ENCODE measurements around the gene LOC128125822.
A peak's percentile ranks its signal among the peaks of the same experiment; 100 is the strongest.
"Not testable (repeated sequence)": the region's sequence is repeated elsewhere in the genome, so short reads cannot be mapped to it uniquely, and the experiment has no call there.

Gene LOC128125822

GRCh38 chr6:63572044-63572746 is at the start of gene LOC128125822, which contains the start of gene PTP4A1:
Gene LOC128125822, plus strand, starts transcription at chr6:63572480.
Gene PTP4A1, plus strand, starts transcription at chr6:63572480. Its CDS starts 4,401 bp downstream, at chr6:63576881.
- H3K27me3 ChIP-seq (ENCODE audit: control insufficient read depth in 2 of 2, insufficient read depth in 2 of 2, low read length in 2 of 2), result peaks cover 8 to 10% of the 10 kb centered on the region in 2 experiments
- DNase-seq (ENCODE audit: low read depth, low spot score) (peak; percentile 97), FAIRE-seq (peak; percentile 74)
- H3K36me3 ChIP-seq (ENCODE audit: control insufficient read depth in 2 of 2, extremely low read depth in 1 of 2, insufficient read depth in 2 of 2, low read length in 2 of 2), result peaks cover 0 to 4% of the 10 kb centered on the region in 2 experiments
- H3K9me3 ChIP-seq (replicated peaks; ENCODE audit: control insufficient read depth, insufficient read depth, low read length), result no peaks in the 10 kb centered on the region
- peak within 1 kb of the TSS; percentile 89 for H2AFZ ChIP-seq (ENCODE audit: low read depth, low read length)
- peak within 1 kb of the TSS; percentile 61 for H3K27ac ChIP-seq (ENCODE audit: insufficient read depth, low read depth, low read length)
- peaks cover 4% of the 10 kb centered on the region for H4K20me1 ChIP-seq (replicated peaks; ENCODE audit: control insufficient read depth, extremely low read depth, insufficient read depth, low read length)
- peaks cover 18% of the 10 kb centered on the region for H3K4me1 ChIP-seq (ENCODE audit: control insufficient read depth, extremely low read depth, insufficient read depth, low read length)
- no TSS peak for BruUV-seq (replicated peaks)
- CTCF ChIA-PET, result no interaction called here
- H3K4me3 ChIP-seq (replicated peaks in 1 of 3; ENCODE audit: insufficient read depth in 1 of 3, low read depth in 1 of 3, low read length in 3 of 3), result peak within 1 kb of the TSS; percentile 13 to 96 (median 88)
- POLR2A ChIA-PET, result no interaction called here
- dilution Hi-C loops (cut with MboI; ENCODE audit: extremely low pct_ligation_motif_present, low sequenced_read_pairs) (no loop called here), intact Hi-C loops (cut with micrococcal nuclease) (loop anchor here (1.0 to 5.0 kb wide), 3 partner anchors 64 to 265 kb away; no protein-coding TSS in a partner anchor)
- peaks cover 47% of the 10 kb centered on the region for H3K79me2 ChIP-seq (ENCODE audit: control insufficient read depth, insufficient read depth, low read length)
- no peak for TF ChIP-seq MYC (IDR thresholded peaks at IDR 0.05; ENCODE audit: low read depth, low read length)
- TF ChIP-seq EZH2 (IDR thresholded peaks at IDR 0.05; ENCODE audit: borderline replicate concordance, low read depth, low read length, severe bottlenecking), result no peak
- TF ChIP-seq CTCF (IDR thresholded peaks at IDR 0.05; ENCODE audit: extremely low read depth in 1 of 2, insufficient read depth in 1 of 2, low read depth in 1 of 2, low read length in 2 of 2), result no peak
- peak; percentile 82 for TF ChIP-seq POLR2AphosphoS5 (IDR thresholded peaks at IDR 0.05; ENCODE audit: insufficient read depth, low read depth, low read length)
- TF ChIP-seq JUN (IDR thresholded peaks at IDR 0.05; ENCODE audit: borderline replicate concordance, insufficient read depth, insufficient read length, low read depth), result no peak
- peak; percentile 59 for TF ChIP-seq MAX (IDR thresholded peaks at IDR 0.05; ENCODE audit: insufficient read depth, insufficient read length)
- peak; percentile 15 for TF ChIP-seq FOS (IDR thresholded peaks at IDR 0.05; ENCODE audit: borderline replicate concordance, insufficient read depth, low read length)
- peak; percentile 87 for TF ChIP-seq POLR2A (IDR thresholded peaks at IDR 0.05; ENCODE audit: low read depth, low read length)
- no peaks in the 10 kb centered on the region for H3K9me1 ChIP-seq (replicated peaks; ENCODE audit: control insufficient read depth, extremely low read depth, insufficient read depth, low read length)
- H3K4me2 ChIP-seq (ENCODE audit: insufficient read depth, low read length), result peak within 1 kb of the TSS; percentile 66
- H3K9ac ChIP-seq (replicated peaks; ENCODE audit: extremely low read depth, insufficient read depth, low read length), result peak within 1 kb of the TSS; percentile 94

- H3K36me3 ChIP-seq (ENCODE audit: control insufficient read depth in 2 of 2, extremely low read depth in 1 of 2, insufficient read depth in 2 of 2, low read length in 2 of 2); POLR2A ChIA-PET; dilution Hi-C loops (cut with MboI; ENCODE audit: extremely low pct_ligation_motif_present, low sequenced_read_pairs); FAIRE-seq; H3K4me3 ChIP-seq (replicated peaks in 1 of 3; ENCODE audit: insufficient read depth in 1 of 3, low read depth in 1 of 3, low read length in 3 of 3); H2AFZ ChIP-seq (ENCODE audit: low read depth, low read length); H3K9me3 ChIP-seq (replicated peaks; ENCODE audit: control insufficient read depth, insufficient read depth, low read length); H3K4me1 ChIP-seq (ENCODE audit: control insufficient read depth, extremely low read depth, insufficient read depth, low read length); H3K27ac ChIP-seq (ENCODE audit: insufficient read depth, low read depth, low read length); H3K4me2 ChIP-seq (ENCODE audit: insufficient read depth, low read length); H3K9ac ChIP-seq (replicated peaks; ENCODE audit: extremely low read depth, insufficient read depth, low read length); CTCF ChIA-PET; H3K9me1 ChIP-seq (replicated peaks; ENCODE audit: control insufficient read depth, extremely low read depth, insufficient read depth, low read length); DNase-seq (ENCODE audit: low read depth, low spot score); intact Hi-C loops (cut with micrococcal nuclease); H4K20me1 ChIP-seq (replicated peaks; ENCODE audit: control insufficient read depth, extremely low read depth, insufficient read depth, low read length); H3K79me2 ChIP-seq (ENCODE audit: control insufficient read depth, insufficient read depth, low read length); BruUV-seq (replicated peaks); H3K27me3 ChIP-seq (ENCODE audit: control insufficient read depth in 2 of 2, insufficient read depth in 2 of 2, low read length in 2 of 2): not testable (repeated sequence)
These were observed 49.4 kb upstream of the LOC128125822 start for GRCh38 chr6:63522911-63523287.

Measured in endothelial cell of umbilical vein (primary cell).